ENCODE measurements around the gene SERPINA6. TPM values are rescaled to one million over a fixed set of nuclear protein-coding genes. Genes with fewer than 3 reads are reported as not detected.

SERPINA6 gene
- total RNA-seq, 4 donors from 2014 or later, result not detected

GRCh38 chr14:94366146-94366915 is 43.2 kb upstream of the SERPINA6 start, which contains the start of gene SERPINA2:
TSS of gene SERPINA2 (minus strand) at chr14:94366698.
- no peak for TF ChIP-seq CTCF (IDR thresholded peaks at IDR 0.05; ENCODE audit: low read depth)

DNA sequence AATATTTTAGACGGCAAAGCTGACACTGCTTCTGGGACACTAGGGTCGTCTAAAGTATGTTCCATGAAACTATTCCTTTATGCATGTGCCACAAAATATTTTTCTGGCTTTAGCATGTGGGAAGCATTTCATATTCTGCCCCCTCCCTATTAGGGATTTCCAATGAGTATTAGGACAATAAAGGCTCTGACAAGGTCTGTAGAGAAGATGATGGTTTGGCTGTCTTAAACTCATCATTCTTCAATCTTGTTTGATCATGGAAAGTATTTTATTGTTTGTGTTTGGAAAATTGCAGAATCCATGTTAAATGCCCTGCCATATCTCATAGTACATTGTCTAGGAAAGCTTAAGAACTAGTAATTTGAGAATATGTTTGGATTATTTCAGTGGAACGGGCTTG is 42.5 kb upstream of the SERPINA6 start:
- TF ChIP-seq CTCF (IDR thresholded peaks at IDR 0.05; ENCODE audit: low read depth), result no peak

- no peak for TF ChIP-seq CTCF (IDR thresholded peaks at IDR 0.05; ENCODE audit: low read depth)
These were observed 41.8 kb upstream of the SERPINA6 start for GRCh38 chr14:94364964-94365363.

- TF ChIP-seq CTCF (IDR thresholded peaks at IDR 0.05; ENCODE audit: low read depth), result no peak
These were observed 40.9 kb upstream of the SERPINA6 start for GRCh38 chr14:94364037-94364436.

- TF ChIP-seq CTCF (IDR thresholded peaks at IDR 0.05; ENCODE audit: low read depth), result no peak
These were observed 40.1 kb upstream of the SERPINA6 start for GRCh38 chr14:94363151-94363624.

- no peak for TF ChIP-seq CTCF (IDR thresholded peaks at IDR 0.05; ENCODE audit: low read depth)
These were observed 39.5 kb upstream of the SERPINA6 start for GRCh38 chr14:94362614-94363133.

GRCh38 chr14:94361682-94362081 is 38.5 kb upstream of the SERPINA6 start:
- TF ChIP-seq CTCF (IDR thresholded peaks at IDR 0.05; ENCODE audit: low read depth), result no peak

All from subcutaneous adipose tissue (tissue), 4 donors.